Endothelial cell of umbilical vein (primary cell): Measurements from ENCODE around the gene NEDD4L.

Experiments
- EZH2 ChIP-seq: IDR thresholded peaks from 2 replicates; pipeline ENCODE4 v1.6.1; 2012; ENCODE audit warnings: borderline replicate concordance, low read depth, mild to moderate bottlenecking, moderate library complexity, low read length, inconsistent platforms; ENCODE audit not compliant: severe bottlenecking
- GATA2 ChIP-seq: IDR thresholded peaks from 2 replicates; pipeline ENCODE4 v1.7.0; 2011; ENCODE audit warnings: low read depth, mild to moderate bottlenecking, moderate library complexity, mixed read lengths, low read length; ENCODE audit not compliant: insufficient read length, insufficient read depth
- POLR2A ChIP-seq: IDR thresholded peaks from 2 replicates; pipeline ENCODE4 v1.6.1; 2012; ENCODE audit warnings: low read depth, mild to moderate bottlenecking, control low read depth, low read length
- POLR2AphosphoS5 ChIP-seq: IDR thresholded peaks from 2 replicates; pipeline ENCODE4 v1.6.1; 2012; ENCODE audit warnings: low read depth, mild to moderate bottlenecking, control low read depth, low read length, moderate library complexity; ENCODE audit not compliant: insufficient read depth
- TF ChIP-seq, protein P1 (sequence below), 2 donors: IDR thresholded peaks; 1 replicate in 1 of 2; 2 replicates in 1 of 2; pipeline ENCODE4 v1.5.1; 2011; ENCODE audit warnings: low read length in 2 of 2, mild to moderate bottlenecking in 2 of 2, moderate library complexity in 2 of 2, control low read depth in 1 of 2, inconsistent platforms in 1 of 2, low read depth in 1 of 2; ENCODE audit not compliant: insufficient read depth in 1 of 2; ENCODE audit errors: extremely low read depth in 1 of 2
- TF ChIP-seq, protein P2 (sequence below): IDR thresholded peaks from 2 replicates; pipeline ENCODE4 v1.6.1; 2011; ENCODE audit not compliant: insufficient read depth, insufficient read length

DNA sequence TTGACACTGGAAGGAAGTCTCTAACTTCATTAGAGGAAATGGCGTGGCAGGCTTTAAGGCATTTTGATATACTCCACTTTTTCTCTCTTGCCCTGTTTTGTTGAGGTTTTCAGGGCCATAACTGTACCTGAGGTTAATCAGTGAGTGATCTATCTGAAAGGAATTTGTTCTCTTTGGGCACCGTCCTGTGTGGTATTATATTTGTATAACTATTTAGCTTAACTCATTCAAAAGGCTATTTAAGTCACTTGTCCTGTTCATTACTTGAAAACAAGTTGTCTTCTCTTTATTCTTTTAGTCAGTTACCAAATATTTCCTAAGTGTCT lies 180.4 kb downstream of the NEDD4L start:
- peak; percentile 49 for TF ChIP-seq GATA2
- TF ChIP-seq, protein P1, sequence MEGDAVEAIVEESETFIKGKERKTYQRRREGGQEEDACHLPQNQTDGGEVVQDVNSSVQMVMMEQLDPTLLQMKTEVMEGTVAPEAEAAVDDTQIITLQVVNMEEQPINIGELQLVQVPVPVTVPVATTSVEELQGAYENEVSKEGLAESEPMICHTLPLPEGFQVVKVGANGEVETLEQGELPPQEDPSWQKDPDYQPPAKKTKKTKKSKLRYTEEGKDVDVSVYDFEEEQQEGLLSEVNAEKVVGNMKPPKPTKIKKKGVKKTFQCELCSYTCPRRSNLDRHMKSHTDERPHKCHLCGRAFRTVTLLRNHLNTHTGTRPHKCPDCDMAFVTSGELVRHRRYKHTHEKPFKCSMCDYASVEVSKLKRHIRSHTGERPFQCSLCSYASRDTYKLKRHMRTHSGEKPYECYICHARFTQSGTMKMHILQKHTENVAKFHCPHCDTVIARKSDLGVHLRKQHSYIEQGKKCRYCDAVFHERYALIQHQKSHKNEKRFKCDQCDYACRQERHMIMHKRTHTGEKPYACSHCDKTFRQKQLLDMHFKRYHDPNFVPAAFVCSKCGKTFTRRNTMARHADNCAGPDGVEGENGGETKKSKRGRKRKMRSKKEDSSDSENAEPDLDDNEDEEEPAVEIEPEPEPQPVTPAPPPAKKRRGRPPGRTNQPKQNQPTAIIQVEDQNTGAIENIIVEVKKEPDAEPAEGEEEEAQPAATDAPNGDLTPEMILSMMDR (IDR thresholded peaks at IDR 0.05; ENCODE audit: extremely low read depth in 1 of 2, insufficient read depth in 1 of 2, low read depth in 1 of 2, low read length in 2 of 2) = no peak
- no peak for TF ChIP-seq POLR2A
- no peak for TF ChIP-seq EZH2
- TF ChIP-seq POLR2AphosphoS5 = peak; percentile 65
- TF ChIP-seq, protein P2, sequence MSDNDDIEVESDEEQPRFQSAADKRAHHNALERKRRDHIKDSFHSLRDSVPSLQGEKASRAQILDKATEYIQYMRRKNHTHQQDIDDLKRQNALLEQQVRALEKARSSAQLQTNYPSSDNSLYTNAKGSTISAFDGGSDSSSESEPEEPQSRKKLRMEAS = no peak
